ENCODE measurements around the gene SLC46A3.
"Not testable (repeated sequence)": the region's sequence is repeated elsewhere in the genome, so short reads cannot be mapped to it uniquely, and the experiment has no call there.

SLC46A3 gene

DNA sequence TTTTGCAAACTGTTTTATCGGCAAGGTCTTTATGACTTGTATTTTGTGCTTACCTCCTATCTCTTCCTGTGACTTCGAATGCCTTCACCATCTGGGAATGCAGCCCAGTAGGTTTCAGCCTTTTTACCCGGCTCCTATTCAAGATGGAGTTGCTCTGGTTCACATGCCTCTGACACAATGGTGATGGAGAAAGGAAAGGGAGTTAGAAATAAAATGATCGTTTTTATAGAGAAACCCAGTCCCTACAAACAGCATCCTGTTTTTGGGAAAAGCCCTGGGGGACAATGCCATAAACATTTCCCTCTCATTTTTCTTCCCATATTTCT lies 27.5 kb upstream of the SLC46A3 start:
- TF ChIP-seq, protein P1, sequence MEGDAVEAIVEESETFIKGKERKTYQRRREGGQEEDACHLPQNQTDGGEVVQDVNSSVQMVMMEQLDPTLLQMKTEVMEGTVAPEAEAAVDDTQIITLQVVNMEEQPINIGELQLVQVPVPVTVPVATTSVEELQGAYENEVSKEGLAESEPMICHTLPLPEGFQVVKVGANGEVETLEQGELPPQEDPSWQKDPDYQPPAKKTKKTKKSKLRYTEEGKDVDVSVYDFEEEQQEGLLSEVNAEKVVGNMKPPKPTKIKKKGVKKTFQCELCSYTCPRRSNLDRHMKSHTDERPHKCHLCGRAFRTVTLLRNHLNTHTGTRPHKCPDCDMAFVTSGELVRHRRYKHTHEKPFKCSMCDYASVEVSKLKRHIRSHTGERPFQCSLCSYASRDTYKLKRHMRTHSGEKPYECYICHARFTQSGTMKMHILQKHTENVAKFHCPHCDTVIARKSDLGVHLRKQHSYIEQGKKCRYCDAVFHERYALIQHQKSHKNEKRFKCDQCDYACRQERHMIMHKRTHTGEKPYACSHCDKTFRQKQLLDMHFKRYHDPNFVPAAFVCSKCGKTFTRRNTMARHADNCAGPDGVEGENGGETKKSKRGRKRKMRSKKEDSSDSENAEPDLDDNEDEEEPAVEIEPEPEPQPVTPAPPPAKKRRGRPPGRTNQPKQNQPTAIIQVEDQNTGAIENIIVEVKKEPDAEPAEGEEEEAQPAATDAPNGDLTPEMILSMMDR (IDR thresholded peaks at IDR 0.05) = no peak
- no peaks in the 10 kb centered on the region for H3K4me1 ChIP-seq
- H3K4me3 ChIP-seq = no peak overlapping the region
- H3K27me3 ChIP-seq = no peaks in the 10 kb centered on the region
- H3K27ac ChIP-seq = no peak overlapping the region
- no peaks in the 10 kb centered on the region for H3K9me3 ChIP-seq
- no peaks in the 10 kb centered on the region for H3K36me3 ChIP-seq
- DNase-seq = no peak
- intact Hi-C loops (cut with DNase I; ENCODE audit: low total_unique reads) = no loop called here

DNA sequence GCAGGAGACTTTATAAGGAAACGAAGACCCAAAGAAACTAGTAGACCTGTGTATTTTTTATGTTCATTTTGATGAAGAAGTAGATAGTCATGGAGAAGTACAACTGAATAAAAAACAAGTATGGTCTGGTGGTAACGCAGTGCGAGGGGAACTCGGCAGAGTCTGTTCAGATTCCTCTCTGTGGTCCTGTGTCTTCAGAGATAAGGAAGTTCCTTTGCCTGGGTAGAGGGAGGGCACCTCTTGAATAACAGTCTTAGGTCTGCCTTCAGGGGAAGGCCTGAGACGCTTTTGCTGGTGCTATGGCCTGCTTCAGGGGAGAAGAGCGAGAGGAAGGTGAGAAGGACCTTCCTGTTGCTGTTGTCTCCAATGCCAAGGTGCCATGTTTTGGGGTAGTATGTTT lies 25.9 kb upstream of the SLC46A3 start:
- H3K27me3 ChIP-seq = no peaks in the 10 kb centered on the region
- intact Hi-C loops (cut with DNase I; ENCODE audit: low total_unique reads) = no loop called here
- H3K9me3 ChIP-seq = no peaks in the 10 kb centered on the region
- TF ChIP-seq, protein P1 (IDR thresholded peaks at IDR 0.05) = no peak
- no peak overlapping the region for H3K27ac ChIP-seq
- H3K36me3 ChIP-seq = no peaks in the 10 kb centered on the region
- H3K4me3 ChIP-seq = no peak overlapping the region
- DNase-seq = no peak
- H3K4me1 ChIP-seq = no peaks in the 10 kb centered on the region

DNA sequence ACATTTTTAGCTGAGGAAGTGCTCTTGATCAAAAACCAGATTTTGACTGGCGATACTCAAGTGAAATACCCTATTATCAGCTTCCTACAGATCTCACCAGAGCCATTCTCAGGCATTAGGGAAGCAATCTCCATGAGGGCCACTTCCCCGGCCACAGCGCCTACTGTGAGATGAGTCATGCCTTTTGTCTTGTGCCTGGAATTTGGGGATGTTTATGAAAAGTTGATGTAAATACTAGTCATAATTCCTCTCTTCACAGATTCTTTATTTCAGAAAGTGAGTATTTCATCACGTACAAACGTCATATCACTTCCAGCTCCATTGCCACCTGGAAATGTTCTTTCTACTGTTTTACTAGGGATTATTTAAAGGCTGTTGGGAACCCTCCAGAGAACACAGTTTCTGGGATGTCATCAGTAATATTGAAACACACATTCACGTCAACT lies 25.3 kb upstream of the SLC46A3 start:
- Histone ChIP-seq H3K9me3 (no peaks in the 10 kb centered on the region), H3K36me3 (no peaks in the 10 kb centered on the region), H3K4me1 (no peaks in the 10 kb centered on the region), H3K27ac (no peak overlapping the region), H3K27me3 (no peaks in the 10 kb centered on the region), H3K4me3 (no peak overlapping the region)
- intact Hi-C loops (cut with DNase I; ENCODE audit: low total_unique reads) = no loop called here
- peak in 1 of 2 donors; percentile 41 for DNase-seq
- TF ChIP-seq, protein P1 (IDR thresholded peaks at IDR 0.05) = no peak

DNA sequence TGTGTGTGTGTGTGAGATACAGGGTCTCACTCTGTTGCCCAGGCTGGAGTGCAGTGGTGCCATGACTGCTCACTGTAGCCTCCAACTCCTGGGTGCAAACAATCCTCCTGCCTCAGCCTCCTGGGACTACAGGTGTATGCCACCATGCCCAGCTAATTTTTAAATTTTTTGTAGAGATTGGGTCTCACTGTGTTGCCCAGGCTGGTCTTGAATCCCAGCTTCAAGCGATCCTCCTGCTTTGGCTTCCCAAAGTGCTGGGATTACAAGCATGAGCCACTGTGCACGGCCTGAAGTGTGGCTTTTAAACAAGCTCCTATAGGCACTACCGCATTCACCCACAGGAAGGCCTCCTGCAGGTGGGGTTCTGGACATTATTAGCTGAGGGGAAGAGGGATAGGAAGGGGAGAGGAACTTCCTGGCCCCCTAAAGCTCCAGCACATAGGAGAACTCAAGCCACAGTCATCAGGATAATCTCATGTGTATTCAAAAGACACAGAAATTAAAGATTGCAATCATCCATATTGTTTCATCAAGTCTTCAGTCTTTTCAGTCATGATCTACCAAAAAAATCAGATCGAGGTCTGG lies 24.8 kb upstream of the SLC46A3 start:
- intact Hi-C loops (cut with DNase I; ENCODE audit: low total_unique reads) = no loop called here
- no peaks in the 10 kb centered on the region for H3K36me3 ChIP-seq
- no peaks in the 10 kb centered on the region for H3K9me3 ChIP-seq
- H3K4me1 ChIP-seq = no peaks in the 10 kb centered on the region
- H3K4me3 ChIP-seq = no peak overlapping the region
- no peaks in the 10 kb centered on the region for H3K27me3 ChIP-seq
- no peak for DNase-seq
- H3K27ac ChIP-seq = no peak overlapping the region
- TF ChIP-seq, protein P1 (IDR thresholded peaks at IDR 0.05) = no peak

DNA sequence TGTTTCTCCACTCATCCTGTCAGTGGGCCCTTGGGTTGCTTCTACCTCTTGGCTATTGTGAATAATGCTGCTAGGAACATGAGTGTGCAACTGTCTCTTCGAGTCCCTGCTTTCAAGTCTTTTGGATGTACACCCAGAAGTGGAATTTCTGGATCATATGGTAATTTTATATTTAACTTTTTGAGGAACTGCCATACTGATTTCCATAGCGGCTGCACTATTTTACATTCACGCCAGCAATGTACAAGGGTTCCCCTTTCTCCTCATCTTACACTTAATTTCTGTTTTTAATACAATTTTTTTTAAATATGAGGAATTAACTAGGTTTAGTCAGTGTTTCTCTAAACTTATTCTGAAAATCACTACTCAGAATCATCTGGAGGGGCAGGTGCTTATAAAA lies 24.2 kb upstream of the SLC46A3 start:
- no peak overlapping the region for H3K4me3 ChIP-seq
- no peak for DNase-seq
- no peaks in the 10 kb centered on the region for H3K27me3 ChIP-seq
- no peaks in the 10 kb centered on the region for H3K9me3 ChIP-seq
- H3K4me1 ChIP-seq = no peaks in the 10 kb centered on the region
- TF ChIP-seq, protein P1 (IDR thresholded peaks at IDR 0.05) = no peak
- intact Hi-C loops (cut with DNase I; ENCODE audit: low total_unique reads) = no loop called here
- no peak overlapping the region for H3K27ac ChIP-seq
- no peaks in the 10 kb centered on the region for H3K36me3 ChIP-seq

DNA sequence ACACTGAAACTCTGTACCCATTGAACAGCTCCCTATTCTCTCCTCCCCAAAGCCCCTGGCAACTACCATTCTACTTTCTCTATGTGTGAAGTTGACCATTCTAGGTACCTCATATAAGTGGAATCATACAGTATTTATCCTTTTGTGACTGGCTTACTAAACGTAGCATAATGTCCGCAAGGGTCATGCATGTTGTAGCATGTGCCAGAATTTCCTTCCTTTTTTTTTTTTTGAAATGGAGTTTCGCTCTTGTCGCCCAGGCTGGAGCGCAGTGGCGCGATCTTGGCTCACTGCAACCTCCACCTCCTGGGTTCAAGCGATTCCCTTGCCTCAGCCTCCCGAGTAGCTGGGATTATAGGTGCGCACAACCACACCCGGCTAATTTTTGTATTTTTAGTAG lies 23.7 kb upstream of the SLC46A3 start:
- H3K36me3 ChIP-seq; H3K27me3 ChIP-seq; DNase-seq; H3K4me3 ChIP-seq; H3K27ac ChIP-seq; intact Hi-C loops (cut with DNase I; ENCODE audit: low total_unique reads); H3K4me1 ChIP-seq; H3K9me3 ChIP-seq: not testable (repeated sequence)

Data from tibial artery (tissue), 4 donors.